H1 (cell line): Measurements from ENCODE around the gene PDIA2. TPM values are rescaled to one million over a fixed set of nuclear protein-coding genes. Genes with fewer than 3 reads are reported as not detected.

ENCODE experiments used
- CTCF ChIA-PET: fragments of 300-600 bp; sonication (Branson Sonifier 250); formaldehyde crosslinking; loops from one replicate; lab custom pipeline; 2021; ENCODE audit not compliant: partially characterized antibody; lab: Charles Lee
- POLR2A ChIA-PET: fragments of 300-600 bp; sonication (Branson Sonifier 250); formaldehyde crosslinking; loops from one replicate; lab custom pipeline; 2021; ENCODE audit warnings: inconsistent platforms; ENCODE audit not compliant: partially characterized antibody; lab: Charles Lee
- DNase-seq, 2 experiments: peaks; one replicate each; pipeline versions ENCODE4 v3.0.0 to v3.0.0-alpha.2; 2010 to 2022; ENCODE audit warnings: low spot score in 2 of 2, low read depth in 1 of 2, mixed read lengths in 1 of 2
- FAIRE-seq: peaks from 2 replicates; lab custom pipeline; 2011; peaks lifted over from hg19 to GRCh38; lab: Jason Lieb, UNC
- H2AFZ ChIP-seq: 2 replicates; pipeline ENCODE4 v1.8.1; 2012; ENCODE audit warnings: low read length, inconsistent platforms
- H2AK5ac ChIP-seq: 2 replicates; pipeline ENCODE4 v1.6.1; 2013; ENCODE audit warnings: low read depth, low read length
- H2BK120ac ChIP-seq: replicated peaks from 2 replicates; pipeline ENCODE3; 2013; ENCODE audit warnings: low read depth, low read length, inconsistent platforms
- H2BK12ac ChIP-seq: 2 replicates; pipeline ENCODE4 v1.6.1; 2013; ENCODE audit warnings: low read depth, low read length
- H2BK15ac ChIP-seq: 2 replicates; pipeline ENCODE4 v1.6.1; 2013; ENCODE audit warnings: low read length
- H2BK20ac ChIP-seq: 2 replicates; pipeline ENCODE4 v1.6.1; 2013; ENCODE audit warnings: low read length
- H2BK5ac ChIP-seq: 2 replicates; pipeline ENCODE4 v1.6.1; 2013; ENCODE audit warnings: low read depth, low read length
- H3K14ac ChIP-seq: 2 replicates; pipeline ENCODE4 v1.6.1; 2013; ENCODE audit warnings: inconsistent platforms; ENCODE audit not compliant: insufficient read length
- H3K18ac ChIP-seq: 2 replicates; pipeline ENCODE4 v1.6.1; 2013; ENCODE audit warnings: low read length; ENCODE audit errors: extremely low read depth
- H3K23ac ChIP-seq: 2 replicates; pipeline ENCODE4 v1.6.1; 2013; ENCODE audit warnings: inconsistent platforms; ENCODE audit not compliant: insufficient read length
- H3K23me2 ChIP-seq: 2 replicates; pipeline ENCODE4 v1.6.1; 2013; ENCODE audit warnings: low read depth, low read length
- H3K27ac ChIP-seq: 2 replicates; pipeline ENCODE4 v1.6.1; 2011; ENCODE audit warnings: low read depth, low read length, inconsistent platforms
- H3K27me3 ChIP-seq, 4 experiments: replicated peaks in 1 of 4; 1 replicate in 1 of 4; 2 replicates in 3 of 4; pipeline versions ENCODE4 v1.6.1 to v1.8.1; 2011 to 2013; ENCODE audit warnings: low read length in 3 of 4, mild to moderate bottlenecking in 3 of 4, inconsistent platforms in 2 of 4, mixed read lengths in 2 of 4, moderate library complexity in 1 of 4; ENCODE audit not compliant: control insufficient read depth in 3 of 4, insufficient read depth in 3 of 4; ENCODE audit errors: extremely low read depth in 1 of 4
- H3K36me3 ChIP-seq, 4 experiments: 2 replicates each; pipeline versions ENCODE4 v1.6.1 to v1.8.1; 2011 to 2013; ENCODE audit warnings: mild to moderate bottlenecking in 4 of 4, low read length in 3 of 4, moderate library complexity in 2 of 4, control low read depth in 1 of 4, inconsistent platforms in 1 of 4; ENCODE audit not compliant: insufficient read depth in 4 of 4, control insufficient read depth in 2 of 4
- H3K4ac ChIP-seq: replicated peaks from 2 replicates; pipeline ENCODE3; 2013; ENCODE audit warnings: low read length, low read depth, mixed read lengths, inconsistent platforms; ENCODE audit not compliant: insufficient read length
- H3K4me1 ChIP-seq, 4 experiments: replicated peaks in 1 of 4; 1 replicate in 1 of 4; 2 replicates in 3 of 4; pipeline versions ENCODE4 v1.6.1 to v1.8.1; 2011 to 2013; ENCODE audit warnings: low read length in 3 of 4, inconsistent platforms in 2 of 4, mixed read lengths in 1 of 4; ENCODE audit not compliant: insufficient read depth in 4 of 4, control insufficient read depth in 3 of 4
- H3K4me2 ChIP-seq, 2 experiments: 2 replicates each; pipeline versions ENCODE4 v1.6.1 to v1.8.1; 2011 to 2013; ENCODE audit warnings: low read depth in 2 of 2, low read length in 2 of 2, control low read depth in 1 of 2, inconsistent platforms in 1 of 2, mild to moderate bottlenecking in 1 of 2; ENCODE audit not compliant: insufficient read depth in 1 of 2
- H3K4me3 ChIP-seq, 4 experiments: fragments of 200-600, 300-600 bp in 1 of 4; sonication (generic), shearing (Covaris generic), sonication (Bioruptor Twin) in 1 of 4; 2 replicates each; pipeline versions ENCODE4 v1.5.1 to v1.8.1; 2011 to 2016; ENCODE audit warnings: low read length in 4 of 4, low read depth in 3 of 4, control low read depth in 2 of 4, inconsistent platforms in 2 of 4, mild to moderate bottlenecking in 2 of 4, mixed read lengths in 1 of 4, moderate library complexity in 1 of 4; ENCODE audit not compliant: insufficient read depth in 2 of 4; ENCODE audit errors: extremely low read depth in 1 of 4
- H3K56ac ChIP-seq: replicated peaks from 2 replicates; pipeline ENCODE3; 2013; ENCODE audit warnings: low read depth, mild to moderate bottlenecking, mixed read lengths, low read length, inconsistent platforms; ENCODE audit not compliant: insufficient read length
- H3K79me1 ChIP-seq: 2 replicates; pipeline ENCODE4 v1.6.1; 2013; ENCODE audit warnings: low read depth, low read length, control low read depth
- H3K79me2 ChIP-seq, 2 experiments: 2 replicates each; pipeline versions ENCODE4 v1.6.1 to v1.8.1; 2012 to 2013; ENCODE audit warnings: low read length in 2 of 2, mild to moderate bottlenecking in 2 of 2, inconsistent platforms in 1 of 2; ENCODE audit not compliant: insufficient read depth in 2 of 2, control insufficient read depth in 1 of 2
- H3K9ac ChIP-seq, 4 experiments: replicated peaks in 1 of 4; 1 replicate in 1 of 4; 2 replicates in 3 of 4; pipeline versions ENCODE4 v1.6.1 to v1.8.1; 2011 to 2013; ENCODE audit warnings: low read depth in 3 of 4, low read length in 3 of 4, control low read depth in 2 of 4, mild to moderate bottlenecking in 2 of 4, moderate library complexity in 2 of 4, inconsistent platforms in 1 of 4; ENCODE audit errors: extremely low read depth in 1 of 4
- H3K9me3 ChIP-seq, 2 experiments: 2 replicates each; pipeline versions ENCODE4 v1.6.1 to v1.8.1; 2012 to 2013; ENCODE audit warnings: mild to moderate bottlenecking in 2 of 2, moderate library complexity in 2 of 2, control low read depth in 1 of 2, inconsistent platforms in 1 of 2, low read depth in 1 of 2, low read length in 1 of 2, mixed read lengths in 1 of 2; ENCODE audit not compliant: insufficient read depth in 2 of 2
- H4K20me1 ChIP-seq, 2 experiments: replicated peaks in 1 of 2; 2 replicates each; pipeline versions ENCODE3 to v1.8.1; 2011 to 2013; ENCODE audit warnings: inconsistent platforms in 2 of 2, low read length in 2 of 2, mild to moderate bottlenecking in 1 of 2; ENCODE audit not compliant: insufficient read depth in 2 of 2, control insufficient read depth in 1 of 2
- H4K5ac ChIP-seq: 2 replicates; pipeline ENCODE4 v1.6.1; 2013; ENCODE audit warnings: low read length, low read depth, mixed read lengths, inconsistent platforms; ENCODE audit not compliant: insufficient read length
- H4K8ac ChIP-seq: 2 replicates; pipeline ENCODE4 v1.8.0; 2013; ENCODE audit warnings: mild to moderate bottlenecking, moderate library complexity, low read length, inconsistent platforms; ENCODE audit not compliant: insufficient read depth; ENCODE audit errors: extremely low read depth
- H4K91ac ChIP-seq: replicated peaks from 2 replicates; pipeline ENCODE3; 2013; ENCODE audit warnings: low read length, mixed read lengths, inconsistent platforms; ENCODE audit not compliant: insufficient read length
- WGBS, 2 experiments: shearing (Covaris generic) in 1 of 2; methylation state at CpG; one replicate each; pipeline versions ENCODE4 v1.1.6 to v1.1.7; 2013 to 2015; ENCODE audit warnings: low lambda C conversion rate in 2 of 2, mixed read lengths in 2 of 2, inconsistent platforms in 1 of 2, low coverage in 1 of 2, missing lambda C conversion rate in 1 of 2; ENCODE audit not compliant: insufficient replicate concordance in 2 of 2, insufficient coverage in 1 of 2, insufficient read length in 1 of 2; ENCODE audit errors: extremely low coverage in 1 of 2, missing lambda C conversion rate in 1 of 2; 5-methylcytosine and 5-hydroxymethylcytosine counted together
- polyA plus RNA-seq, 7 experiments: library from polyadenylated mRNA; depleted of rRNA in 3 of 7; stranded (reverse) in 5 of 7; unstranded in 2 of 7; fragments of >200 nt in 5 of 7; fragments of 200-250 nt in 2 of 7; gene quantifications; 1 replicate in 5 of 7; 2 replicates in 1 of 7; 4 replicates in 1 of 7; pipeline versions ENCODE4 v1.2.1 to v1.2.3, GENCODE V29; 2011 to 2013; ENCODE audit warnings: missing spikeins in 2 of 7, mixed read lengths in 2 of 7
- total RNA-seq: library from RNA; stranded (reverse); fragmentation: NEBNext Ultra II Directional; extraction: Animal tissue kit (Norgen Biotek cat#: 25700); gene quantifications from 2 replicates; pipeline ENCODE4 v1.2.1, GENCODE V29; 2021

PDIA2 gene
- total and polyA plus RNA-seq, 2 of the 8 experiments (the other 6 are each of a cell fraction or from before 2014, with no cell fraction given) = 0.34 to 0.50 TPM

DNA sequence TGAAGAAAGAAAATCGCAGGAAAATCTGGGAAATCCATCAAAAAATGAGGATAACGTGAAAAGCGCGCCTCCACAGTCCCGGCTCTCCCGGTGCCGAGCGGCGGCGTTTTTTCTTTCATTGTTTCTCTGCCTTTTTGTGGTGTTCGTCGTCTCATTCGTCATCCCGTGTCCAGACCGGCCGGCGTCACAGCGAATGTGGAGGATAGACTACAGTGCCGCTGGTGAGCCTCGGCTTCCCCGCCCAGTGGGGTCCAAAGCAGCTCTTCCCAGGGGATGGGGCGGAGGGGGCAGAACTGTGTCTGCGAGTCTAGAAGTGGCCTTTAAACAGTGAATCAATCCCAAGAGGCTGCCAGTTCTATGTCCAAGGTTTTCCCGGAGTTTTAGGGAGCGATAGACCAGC lies 28.5 kb upstream of the PDIA2 start:
- Histone ChIP-seq H2BK20ac (no peak overlapping the region), H3K36me3 (peaks cover 0 to 14% (median 3%) of the 10 kb centered on the region in 4 experiments; a peak in 4 of 8 replicates), H3K4me2 (no peak overlapping the region), H2BK12ac (no peak overlapping the region), H3K27me3 (no peaks in the 10 kb centered on the region), H3K4me3 (no peak overlapping the region), H4K20me1 (peaks cover 2 to 4% of the 10 kb centered on the region in 2 experiments), H3K27ac (no peak overlapping the region), H3K79me2 (no peaks in the 10 kb centered on the region), H4K91ac (no peak overlapping the region), H2BK15ac (no peak overlapping the region), H3K9me3 (no peaks in the 10 kb centered on the region), H2BK5ac (no peak overlapping the region), H3K23me2 (no peaks in the 10 kb centered on the region), H3K18ac (no peak overlapping the region), H3K79me1 (no peaks in the 10 kb centered on the region; the same call in none of the 2 replicates), H4K8ac (no peak overlapping the region), H3K14ac (no peak overlapping the region), H3K9ac (no peak overlapping the region), H3K56ac (no peak overlapping the region), H2AK5ac (no peak overlapping the region), H2AFZ (no peak overlapping the region), H3K4me1 (no peaks in the 10 kb centered on the region), H3K4ac (no peak overlapping the region), H3K23ac (no peak overlapping the region), H4K5ac (no peak overlapping the region), H2BK120ac (no peak overlapping the region)
- FAIRE-seq (no peak), DNase-seq (no peak)
- ChIA-PET CTCF (interaction anchor here (0.9 to 1.4 kb wide), 4 partner anchors 10 to 233 kb away, joined by 3 to 4 read pairs (median 3); no protein-coding TSS in a partner anchor), POLR2A (interaction anchor here (2.1 to 2.3 kb wide), 2 partner anchors 16 to 26 kb away, joined by 5 to 6 read pairs; partner anchors contain the start of gene LUC7L)
- WGBS, 2 experiments = 96% methylated on average over 25 of the region's 25 CpGs; no CpG with 5 or more reads in 1 of the 2 experiments
